Sciatic nerve (tissue), 2 donors: ENCODE results near the gene LGALS12. TPM values are rescaled to one million over a fixed set of nuclear protein-coding genes. Genes with fewer than 3 reads are reported as not detected.
"Not testable (repeated sequence)": the region's sequence is repeated elsewhere in the genome, so short reads cannot be mapped to it uniquely, and the experiment has no call there.

Experiments
- ATAC-seq: fragments of 200-7000 bp; cut with Tn5 transposase; one replicate; pipeline ENCODE4 v1.9.1; 2020; ENCODE audit warnings: mild to moderate bottlenecking, moderate library complexity
- DNase-seq: peaks from one replicate; pipeline ENCODE4 v3.0.0-alpha.2; 2020; ENCODE audit warnings: low spot score
- intact Hi-C: fragments of 100-400 bp; cut with DNase I; formaldehyde crosslinking; loops from one replicate; pipeline ENCODE4 v1.14.2; 2022
- total RNA-seq: library from RNA; stranded (reverse); fragmentation: NEBNext Ultra II Directional; extraction: Animal tissue kit (Norgen Biotek cat#: 25700); gene quantifications from one replicate; pipeline ENCODE4 v1.2.1, GENCODE V29; 2021
- donor health status: DM: no; HTN: no; CAD: no.
- donor health status: DM: no; HTN: no; CAD: no.

The LGALS12 gene
- total RNA-seq, 1 donor from 2014 or later = 9.2 TPM

GRCh38 chr11:63528729-63529278 lies 22.9 kb downstream of the LGALS12 start:
- DNase-seq, ATAC-seq, intact Hi-C loops: not testable (repeated sequence)

- DNase-seq, intact Hi-C loops, ATAC-seq: not testable (repeated sequence)
These were observed 23.5 kb downstream of the LGALS12 start for GRCh38 chr11:63529373-63529772.

- DNase-seq (no peak), ATAC-seq (peak; percentile 24)
- intact Hi-C loops = no loop called here
These were observed 24.1 kb downstream of the LGALS12 start for GRCh38 chr11:63530021-63530420.

GRCh38 chr11:63531074-63531792 lies 25.3 kb downstream of the LGALS12 start:
- peak; percentile 90 for ATAC-seq
- intact Hi-C loops, DNase-seq: not testable (repeated sequence)

DNA sequence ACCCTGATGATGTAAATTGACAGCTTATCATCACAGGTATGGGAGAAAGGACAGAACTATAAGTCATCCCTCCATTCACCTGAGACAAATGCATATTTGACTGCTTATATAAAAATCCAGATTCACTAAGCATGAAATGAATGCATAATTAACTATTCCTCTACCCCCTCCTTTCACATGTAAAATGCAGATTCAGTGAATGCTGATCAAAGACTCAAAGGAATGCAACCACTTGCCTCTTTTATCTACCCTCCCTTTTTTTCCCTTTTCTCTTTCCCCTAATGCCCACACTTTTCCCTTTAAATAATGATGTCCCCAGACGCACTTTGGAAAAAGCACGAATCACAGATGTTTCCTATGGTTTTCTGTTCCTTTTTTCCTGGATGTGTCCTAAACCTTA lies 26.2 kb downstream of the LGALS12 start:
- DNase-seq = no peak
- ATAC-seq = no peak
- intact Hi-C loops = no loop called here

DNA sequence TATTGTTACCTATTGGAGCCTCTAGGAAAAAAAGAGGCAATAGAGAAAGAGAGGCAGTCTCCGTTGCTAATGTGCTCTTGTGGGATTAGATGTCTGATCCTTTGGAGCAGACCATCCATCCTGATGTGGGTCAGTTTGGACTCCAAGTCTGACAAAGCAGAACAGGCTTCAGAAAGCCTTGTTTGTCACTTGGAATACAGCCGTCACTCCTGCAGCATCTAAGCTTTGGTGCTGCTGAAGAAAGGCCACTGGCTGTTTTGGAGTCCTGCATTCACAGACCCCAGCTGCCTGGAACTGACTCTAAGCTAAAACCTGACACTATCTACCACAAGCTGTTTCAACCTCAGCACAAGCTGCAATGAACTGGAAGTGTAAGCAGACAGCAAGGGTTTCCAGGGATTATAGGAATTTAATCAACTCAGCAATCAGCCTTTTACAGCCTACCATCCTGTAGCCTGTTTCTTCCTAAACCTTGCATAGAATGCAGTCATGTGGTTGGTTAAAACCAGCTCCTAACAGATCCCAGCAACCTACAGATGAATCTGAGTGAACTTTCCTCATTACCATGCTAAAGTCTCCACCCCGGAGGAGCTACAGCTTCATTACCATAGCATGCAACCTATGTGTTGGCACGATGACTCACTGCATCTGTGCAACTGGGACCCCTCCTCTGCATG lies 27.1 kb downstream of the LGALS12 start:
- DNase-seq (no peak), ATAC-seq (no peak)
- intact Hi-C loops = no loop called here

DNA sequence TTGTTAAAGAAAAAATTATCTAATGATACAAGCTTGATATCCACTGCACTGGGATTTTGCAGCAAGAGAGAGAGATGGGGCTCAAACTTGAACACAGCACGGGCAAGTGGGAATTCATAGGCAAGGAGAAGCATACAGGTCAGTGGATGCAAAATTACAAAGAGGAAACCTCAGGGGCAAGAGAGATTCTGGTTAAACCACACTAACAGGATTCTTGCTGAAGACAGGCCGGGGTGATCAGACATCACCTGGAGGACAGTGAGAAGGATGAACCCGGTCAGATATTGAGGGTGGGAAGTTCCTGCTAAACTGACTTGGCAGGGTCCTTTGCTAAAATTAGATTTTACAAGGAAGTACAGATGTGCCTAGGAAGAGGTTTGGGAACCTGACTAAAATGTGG lies 28.2 kb downstream of the LGALS12 start:
- DNase-seq (no peak), ATAC-seq (no peak)
- intact Hi-C loops = no loop called here

DNA sequence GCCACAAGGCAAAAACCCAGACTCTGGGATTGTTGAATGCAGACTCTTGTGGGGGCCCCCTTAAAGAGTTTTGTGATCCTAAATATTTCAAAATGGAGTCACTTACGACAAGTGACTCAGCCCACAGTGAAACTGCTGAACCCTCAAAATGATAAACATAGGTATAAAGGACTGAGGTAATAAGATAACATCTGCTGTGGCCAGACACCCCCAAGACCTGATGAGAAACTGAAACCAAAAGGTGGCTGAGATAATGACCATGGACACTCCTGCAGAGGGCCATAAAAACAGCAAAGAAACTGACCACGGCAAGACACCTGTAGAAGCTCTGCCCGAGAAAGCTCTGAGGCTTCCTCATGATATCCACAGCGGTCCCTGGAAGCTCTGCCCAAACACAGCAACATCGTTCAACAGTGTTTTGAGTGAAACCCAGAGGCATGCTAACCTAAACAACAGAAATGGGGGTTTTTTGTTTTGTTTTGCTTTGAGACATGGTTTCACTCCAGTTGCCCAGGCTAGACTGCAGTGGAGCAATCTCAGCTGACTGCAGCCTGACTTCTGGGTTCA lies 29.1 kb downstream of the LGALS12 start:
- ATAC-seq = no peak
- no peak for DNase-seq
- intact Hi-C loops = no loop called here

DNA sequence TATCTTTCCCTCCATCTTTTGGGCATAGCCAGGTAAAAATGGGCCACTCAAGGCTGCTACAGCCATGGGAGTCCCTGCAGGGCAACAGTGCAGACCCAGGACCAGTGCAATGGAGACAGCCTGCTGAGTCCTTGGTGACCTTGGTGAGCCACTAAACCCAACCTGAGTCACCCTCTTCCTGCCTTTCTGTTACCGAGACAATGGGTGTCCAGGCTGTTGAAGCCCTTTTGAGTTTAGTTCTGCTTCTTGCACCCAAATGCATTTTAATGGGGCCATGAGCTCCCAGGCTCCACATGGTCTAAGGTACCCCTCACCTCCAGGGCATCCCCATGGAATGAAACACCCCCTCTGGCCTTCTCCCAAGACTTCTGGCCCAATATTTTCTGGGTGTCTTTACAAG lies 29.9 kb downstream of the LGALS12 start:
- intact Hi-C loops = no loop called here
- ATAC-seq (no peak), DNase-seq (no peak)

- DNase-seq = no peak
- intact Hi-C loops = no loop called here
- peak; percentile 80 for ATAC-seq
These were observed 30.9 kb downstream of the LGALS12 start, which contains the start of gene PLAAT4 for GRCh38 chr11:63536669-63537292. Gene PLAAT4, plus strand, starts transcription at chr11:63536808. Its CDS starts 61 bp downstream, at chr11:63536869.

DNA sequence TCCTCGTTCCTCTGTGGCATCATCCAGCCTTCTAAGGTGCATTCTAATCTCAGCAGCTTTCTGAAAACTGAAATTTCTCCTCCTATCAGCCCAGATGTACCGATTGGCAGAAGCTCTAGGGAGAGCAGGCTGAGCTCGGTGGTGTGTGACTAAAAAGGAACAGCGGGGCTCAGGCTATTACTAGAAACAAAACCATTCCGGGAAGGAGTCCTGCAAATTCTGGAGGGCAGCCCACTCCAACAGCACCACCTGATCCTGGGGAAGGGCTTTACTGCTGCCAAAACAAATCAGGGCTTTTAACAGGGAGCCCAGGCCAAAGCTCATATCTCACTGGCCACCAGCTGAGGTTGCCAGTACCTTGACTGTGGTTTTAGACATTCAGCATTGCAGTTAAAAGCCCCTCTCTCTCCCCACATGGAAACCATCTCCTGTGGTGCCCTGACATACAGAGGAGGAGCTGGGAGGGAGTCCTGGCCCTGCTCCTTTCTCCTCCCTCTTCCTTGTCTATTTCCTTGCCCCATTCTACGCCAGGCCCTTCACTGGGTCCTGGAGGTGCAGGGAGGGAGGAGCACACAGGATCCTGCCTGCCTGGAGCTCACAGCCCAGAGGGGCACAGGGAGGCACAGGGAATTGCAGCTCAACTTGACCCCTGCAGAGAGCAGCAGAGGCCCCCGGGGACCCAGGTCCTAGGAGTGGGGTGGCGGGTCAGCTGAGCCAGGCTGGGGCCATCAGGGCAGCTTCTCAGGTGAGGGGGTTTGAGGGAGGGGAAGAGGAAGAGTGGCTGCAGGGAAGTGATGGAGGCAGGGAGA lies 31.6 kb downstream of the LGALS12 start:
- intact Hi-C loops = no loop called here
- ATAC-seq = peak; percentile 89
- DNase-seq = peak; percentile 82

GRCh38 chr11:63542506-63542905 lies 36.6 kb downstream of the LGALS12 start:
- intact Hi-C loops, DNase-seq, ATAC-seq: not testable (repeated sequence)

GRCh38 chr11:63543711-63544110 lies 37.8 kb downstream of the LGALS12 start:
- intact Hi-C loops = no loop called here
- DNase-seq = no peak
- ATAC-seq = no peak

- intact Hi-C loops = no loop called here
- no peak for ATAC-seq
- no peak for DNase-seq
These were observed 41.2 kb downstream of the LGALS12 start for GRCh38 chr11:63547061-63547460.

DNA sequence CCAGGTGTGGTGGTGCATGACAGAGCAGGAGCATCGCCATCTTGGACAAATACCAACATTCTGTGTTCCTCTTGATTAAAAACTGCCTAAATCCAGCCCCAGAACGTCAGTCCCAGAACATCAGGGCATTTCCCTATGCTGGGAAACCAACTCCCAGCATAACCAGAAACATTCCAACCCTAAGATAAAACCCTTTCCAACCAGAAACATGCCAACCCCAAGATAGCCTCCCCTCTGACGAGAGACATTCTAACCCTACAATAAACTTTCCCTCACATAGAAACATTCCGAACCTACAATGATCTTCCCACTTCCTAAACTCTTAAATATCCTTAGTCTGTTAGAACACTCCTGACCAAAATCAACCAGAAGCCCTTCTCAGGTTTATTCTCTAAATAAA lies 42.3 kb downstream of the LGALS12 start:
- ATAC-seq (no peak), DNase-seq (no peak)
- intact Hi-C loops = no loop called here

DNA sequence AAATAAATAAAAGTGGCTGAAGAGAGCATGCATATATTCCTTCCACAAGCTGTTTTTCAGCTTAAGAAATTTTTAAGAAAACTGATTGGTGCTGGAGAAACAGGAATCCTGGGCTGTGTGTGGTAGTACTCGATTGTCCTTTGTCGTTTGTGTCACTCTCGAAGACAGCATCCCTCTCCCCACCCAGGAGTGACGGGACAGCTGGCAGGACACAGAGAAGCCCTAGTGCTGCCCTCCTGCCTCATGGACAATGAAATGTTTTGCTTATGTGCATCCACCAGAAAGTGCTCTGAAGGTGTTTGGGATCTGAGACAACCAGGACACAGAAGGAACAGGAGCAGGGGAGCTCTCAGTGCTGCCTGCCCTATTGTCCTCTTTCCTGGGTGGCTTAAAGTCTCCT lies 43.5 kb downstream of the LGALS12 start:
- no peak for DNase-seq
- no peak for ATAC-seq
- intact Hi-C loops = no loop called here

- intact Hi-C loops, ATAC-seq, DNase-seq: not testable (repeated sequence)
These were observed 44.3 kb downstream of the LGALS12 start for GRCh38 chr11:63550156-63550700.
